ENCODE measurements around the gene TMEM179.

TMEM179 gene

DNA sequence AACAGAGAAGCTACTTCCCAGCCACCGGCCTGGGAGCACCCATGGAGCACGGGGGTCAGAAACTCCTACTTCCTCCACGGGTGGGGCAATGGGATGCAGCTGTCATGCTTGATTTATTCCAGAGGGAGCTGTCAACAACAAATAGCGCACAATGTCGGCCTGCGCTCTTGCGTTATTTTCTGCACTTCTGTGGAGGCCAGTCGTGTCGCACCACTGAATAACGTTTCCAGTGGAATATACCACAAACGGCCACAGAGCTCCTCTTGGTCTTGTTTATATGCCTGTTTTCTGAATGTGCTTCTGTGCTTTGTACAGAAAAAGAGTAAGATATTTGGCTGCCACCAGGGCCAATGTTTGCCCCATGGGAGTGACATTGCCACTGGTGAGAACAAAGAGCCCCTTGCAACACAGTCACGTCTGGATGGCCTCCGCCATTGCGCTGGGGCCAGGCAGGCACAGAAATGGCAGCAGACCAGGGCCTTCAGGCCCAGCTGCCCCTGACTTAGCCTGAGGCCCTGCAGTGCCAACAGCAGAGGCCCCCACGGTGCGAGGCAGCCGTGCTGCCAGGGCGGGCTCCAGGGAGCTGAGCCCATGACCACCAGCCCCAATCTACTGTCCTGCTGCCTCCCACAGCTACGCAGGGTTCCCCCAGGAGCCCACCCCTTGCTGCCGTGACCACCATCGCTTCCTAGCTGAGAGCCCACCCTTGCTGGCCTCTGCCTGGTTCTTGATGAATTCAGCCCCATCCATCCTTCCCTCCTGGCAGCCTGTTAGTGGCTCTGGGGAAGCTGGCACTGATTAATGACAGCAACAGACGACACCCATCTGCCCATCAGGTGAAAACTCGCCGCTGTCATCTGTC lies 28.9 kb upstream of the TMEM179 start:
- ChIA-PET POLR2A (no interaction called here), CTCF (interaction anchor here (1.6 kb wide), 1 partner anchor 555 kb away, joined by 4 read pairs; no protein-coding TSS in a partner anchor)

DNA sequence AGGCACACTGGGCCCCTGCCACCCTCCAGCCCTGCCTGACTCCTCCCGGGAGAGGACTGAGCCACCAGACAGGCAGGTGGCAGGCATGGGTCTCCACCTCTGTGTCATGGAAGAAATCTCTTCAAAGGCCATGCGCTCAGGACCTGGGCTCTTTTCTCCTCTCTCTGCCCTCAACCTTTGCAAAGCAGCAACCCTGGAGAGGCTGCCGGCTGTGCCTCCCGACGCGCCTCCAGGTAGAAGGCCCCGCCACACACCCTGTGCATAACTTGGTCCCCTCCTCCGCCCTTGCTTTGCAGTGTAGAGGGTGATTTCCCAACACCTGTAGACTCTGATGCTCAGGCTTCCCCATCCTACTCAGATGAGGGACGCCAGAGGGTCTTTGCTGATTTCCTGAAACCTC lies 28.2 kb upstream of the TMEM179 start:
- POLR2A ChIA-PET = no interaction called here

More for the DNA sequence above, 28.9 kb upstream of the TMEM179 start:
- TF ChIP-seq CTCF (IDR thresholded peaks at IDR 0.05; ENCODE audit: control extremely low read depth, extremely low read depth, low read depth, missing control alignments) = no peak
- DNase-seq (ENCODE audit: extremely low spot score) = no peak

GRCh38 chr14:104624939-104625338 lies 20.4 kb upstream of the TMEM179 start:
- no peak for TF ChIP-seq CTCF (IDR thresholded peaks at IDR 0.05; ENCODE audit: control extremely low read depth, extremely low read depth, low read depth, missing control alignments)
- POLR2A ChIA-PET = no interaction called here
- CTCF ChIA-PET = no interaction called here
- DNase-seq (ENCODE audit: extremely low spot score) = no peak

More for the DNA sequence above, 28.2 kb upstream of the TMEM179 start:
- no peak for TF ChIP-seq CTCF (IDR thresholded peaks at IDR 0.05; ENCODE audit: control extremely low read depth, extremely low read depth, low read depth, missing control alignments)
- CTCF ChIA-PET = interaction anchor here (1.6 kb wide), 1 partner anchor 555 kb away, joined by 4 read pairs; no protein-coding TSS in a partner anchor
- no peak for DNase-seq (ENCODE audit: extremely low spot score)

DNA sequence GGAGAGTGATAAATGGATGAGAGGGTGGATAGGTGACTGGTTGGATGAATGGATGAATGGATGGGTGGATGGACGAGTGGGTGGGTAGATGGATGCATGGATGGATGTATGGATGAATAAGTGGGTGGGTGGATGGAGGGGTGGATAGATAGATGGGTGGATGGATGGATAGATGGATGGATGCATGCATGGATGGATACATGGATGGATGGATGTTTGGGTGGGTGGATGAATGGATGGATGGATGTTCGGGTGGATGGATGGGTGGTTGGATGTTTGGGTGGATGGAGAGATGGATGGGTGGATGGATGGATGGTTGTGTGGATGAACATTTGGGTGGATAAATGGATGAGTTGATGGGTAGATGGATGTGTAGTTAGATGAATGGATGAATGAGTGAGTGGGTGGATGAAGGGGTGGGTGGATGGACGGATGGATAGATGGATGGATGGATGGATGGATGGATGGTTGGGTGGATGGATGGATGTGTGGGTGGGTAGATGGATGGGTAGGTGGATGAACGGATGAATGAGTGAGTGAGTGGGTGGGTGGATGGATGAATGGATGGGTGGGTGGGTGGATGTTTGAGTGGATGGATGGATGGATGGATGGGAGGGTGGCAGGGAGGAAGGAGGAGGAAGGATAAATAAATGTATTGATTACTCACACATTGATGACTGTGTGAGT lies 9.7 kb upstream of the TMEM179 start:
- POLR2A ChIA-PET = no interaction called here
- CTCF ChIA-PET = no interaction called here
- no peak for DNase-seq (ENCODE audit: extremely low spot score)
- no peak for TF ChIP-seq CTCF (IDR thresholded peaks at IDR 0.05; ENCODE audit: control extremely low read depth, extremely low read depth, low read depth, missing control alignments)

DNA sequence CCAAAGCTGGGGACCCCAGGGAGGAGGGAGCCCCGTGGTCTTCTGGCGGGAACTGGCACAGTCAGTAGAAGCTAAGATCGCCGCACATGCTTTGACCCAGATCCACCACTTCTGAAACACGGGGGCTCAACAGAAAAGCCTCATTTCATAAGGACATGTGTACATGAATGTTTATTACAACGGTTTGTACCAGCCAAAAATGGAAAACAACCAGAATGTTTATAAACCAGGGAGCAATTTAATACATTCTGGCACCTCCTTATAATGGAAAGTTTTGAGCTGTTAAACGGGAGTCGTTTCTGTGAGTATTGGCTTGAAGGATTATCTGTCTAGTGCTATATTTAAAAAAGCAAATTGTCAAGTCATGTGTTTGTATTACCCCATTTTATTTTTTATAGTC lies 7.3 kb upstream of the TMEM179 start:
- ChIA-PET POLR2A (no interaction called here), CTCF (interaction anchor here (0.7 kb wide), 1 partner anchor 69 kb away, joined by 3 read pairs; no protein-coding TSS in a partner anchor)
- no peak for TF ChIP-seq CTCF (IDR thresholded peaks at IDR 0.05; ENCODE audit: control extremely low read depth, extremely low read depth, low read depth, missing control alignments)
- DNase-seq (ENCODE audit: extremely low spot score) = no peak

- no peak for TF ChIP-seq CTCF (IDR thresholded peaks at IDR 0.05; ENCODE audit: control extremely low read depth, extremely low read depth, low read depth, missing control alignments)
- ChIA-PET CTCF (no interaction called here), POLR2A (no interaction called here)
- DNase-seq (ENCODE audit: extremely low spot score) = no peak
Measured at GRCh38 chr14:104610749-104611310, 6.3 kb upstream of the TMEM179 start.
